HL-60/S4 treated with phorbol 12-myristate 13-acetate at 8.2 ng/mL for 4 days and 3 days (cell line): ENCODE measurements around the gene ST3GAL4.

ENCODE experiments used
- in situ Hi-C: fragments of 300-500 bp; cut with MboI; formaldehyde crosslinking; loops from 2 replicates; pipeline ENCODE4 v1.15.0; 2022; ENCODE audit warnings: low sequenced_read_pairs

ST3GAL4 gene

DNA sequence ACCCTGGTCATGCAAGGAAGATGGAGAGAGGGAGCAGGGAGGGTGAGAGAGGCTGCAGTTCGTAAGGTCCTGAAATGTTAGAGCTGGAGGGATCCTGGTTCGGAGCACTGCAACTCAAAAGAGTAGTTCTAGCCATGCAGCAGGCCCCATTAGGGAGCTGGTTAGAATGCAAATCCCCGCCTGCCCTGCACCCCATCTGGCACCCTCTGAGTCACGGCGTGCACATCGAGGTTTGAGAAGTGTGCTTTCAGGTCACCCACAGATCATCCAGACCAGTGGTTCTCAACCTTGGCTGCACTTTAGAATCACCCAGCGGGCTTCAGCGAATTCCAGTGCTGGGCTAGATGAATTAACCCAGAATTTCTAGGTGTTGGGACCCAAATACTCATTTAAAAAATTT, 48.2 kb downstream of the ST3GAL4 start:
- in situ Hi-C loops = no loop called here

GRCh38 chr11:126404367-126404766, 48.9 kb downstream of the ST3GAL4 start:
- in situ Hi-C loops = no loop called here

DNA sequence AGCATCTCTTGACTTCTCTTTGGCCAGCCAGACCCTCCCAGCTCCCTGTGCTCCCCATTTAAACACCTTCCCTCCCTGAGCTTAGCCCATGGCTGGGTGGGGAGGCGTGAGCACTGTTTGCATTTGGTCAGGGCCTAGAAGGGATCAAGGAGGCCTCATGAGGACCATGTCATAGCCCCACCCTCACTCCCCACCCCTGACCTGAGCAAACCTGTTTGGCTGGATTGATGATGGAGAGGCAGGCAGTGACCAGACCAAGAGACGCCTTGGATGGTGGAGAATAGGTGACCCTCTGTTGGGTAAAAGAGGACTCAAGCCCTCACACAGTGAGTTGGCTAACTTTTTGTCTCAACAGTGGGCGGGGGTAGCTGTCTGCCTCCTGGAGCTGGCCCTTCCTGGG, 49.9 kb downstream of the ST3GAL4 start:
- in situ Hi-C loops = no loop called here

DNA sequence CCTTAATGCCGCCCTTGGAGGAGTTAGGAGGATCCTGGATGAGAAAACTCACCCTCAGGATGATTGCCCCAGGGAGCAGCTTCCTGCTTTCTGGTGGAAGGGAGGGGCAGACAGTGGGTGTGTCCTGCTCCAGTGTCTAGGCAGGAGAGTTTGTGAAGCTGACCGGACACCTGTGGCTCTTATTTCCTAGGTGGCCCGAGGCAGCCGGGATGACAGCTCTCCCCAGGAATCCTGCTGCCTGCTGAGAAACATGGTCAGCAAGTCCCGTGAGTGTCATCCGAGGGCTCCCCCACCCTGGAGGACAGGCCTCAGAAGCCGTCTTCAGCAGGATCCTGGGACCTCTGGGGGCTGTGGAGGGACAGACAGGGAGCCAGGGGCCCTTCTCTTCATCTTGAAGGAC, 50.4 kb downstream of the ST3GAL4 start:
- in situ Hi-C loops = no loop called here

- in situ Hi-C loops = no loop called here
Observed at GRCh38 chr11:126406368-126406767, 50.9 kb downstream of the ST3GAL4 start.

GRCh38 chr11:126407101-126407521, 51.6 kb downstream of the ST3GAL4 start:
- in situ Hi-C loops = no loop called here

- in situ Hi-C loops = no loop called here
Observed at GRCh38 chr11:126407682-126408288, 52.3 kb downstream of the ST3GAL4 start.

GRCh38 chr11:126408496-126408895, 53.0 kb downstream of the ST3GAL4 start:
- in situ Hi-C loops = no loop called here

DNA sequence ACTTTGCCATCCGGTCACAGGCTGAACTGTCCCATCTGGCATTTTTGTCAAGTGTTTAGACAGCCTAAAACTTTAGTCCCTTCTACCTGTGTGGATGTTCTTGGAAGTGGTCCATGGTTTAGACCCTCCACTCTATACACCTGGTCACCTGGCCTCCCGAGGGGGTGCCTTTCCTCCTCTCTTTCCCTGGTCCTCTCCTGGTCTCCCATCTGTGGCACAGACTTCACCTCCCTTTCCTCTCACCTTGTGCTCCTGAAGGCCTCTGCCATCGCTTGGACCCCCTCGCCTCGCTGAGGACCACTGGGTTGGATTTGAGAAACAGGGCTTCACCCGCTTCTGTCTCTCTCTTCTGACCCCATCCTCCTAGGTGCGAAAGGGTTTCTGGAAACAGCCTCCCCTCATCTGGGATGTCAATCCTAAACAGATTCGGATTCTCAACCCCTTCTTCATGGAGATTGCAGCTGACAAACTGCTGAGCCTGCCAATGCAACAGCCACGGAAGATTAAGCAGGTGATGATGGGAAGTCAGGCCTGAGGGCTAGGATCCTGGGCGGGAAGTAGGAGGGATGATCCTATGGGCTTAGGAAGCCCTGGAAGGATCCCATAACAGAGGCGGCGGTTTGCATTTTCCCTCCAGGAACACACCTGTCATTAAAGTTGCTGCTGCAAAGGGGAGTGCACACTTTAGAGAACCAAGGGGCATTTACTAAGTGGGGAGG, 53.6 kb downstream of the ST3GAL4 start:
- in situ Hi-C loops = no loop called here

DNA sequence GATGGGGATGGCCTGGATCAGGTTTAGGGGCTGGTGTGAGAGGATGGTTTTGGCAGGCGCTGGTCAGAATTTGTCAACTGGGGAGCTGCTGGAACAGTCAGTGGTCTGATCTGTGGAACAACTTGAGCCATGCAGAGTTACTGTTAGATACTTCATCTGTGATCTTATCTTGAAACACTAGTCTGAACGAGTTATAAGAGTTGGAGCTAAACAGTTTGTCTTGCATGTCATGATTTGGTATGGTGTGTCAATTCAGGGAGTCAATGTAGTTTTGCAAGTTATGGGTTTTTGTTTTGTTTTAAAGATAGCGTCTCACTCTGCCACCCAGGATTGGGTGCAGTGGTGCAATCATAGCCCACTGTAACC, 54.1 kb downstream of the ST3GAL4 start:
- in situ Hi-C loops = no loop called here

GRCh38 chr11:126410649-126411048, 55.2 kb downstream of the ST3GAL4 start:
- in situ Hi-C loops = no loop called here

- in situ Hi-C loops = no loop called here
Observed at GRCh38 chr11:126411971-126412381, 56.5 kb downstream of the ST3GAL4 start.

GRCh38 chr11:126413426-126413825, 57.9 kb downstream of the ST3GAL4 start:
- in situ Hi-C loops = no loop called here

DNA sequence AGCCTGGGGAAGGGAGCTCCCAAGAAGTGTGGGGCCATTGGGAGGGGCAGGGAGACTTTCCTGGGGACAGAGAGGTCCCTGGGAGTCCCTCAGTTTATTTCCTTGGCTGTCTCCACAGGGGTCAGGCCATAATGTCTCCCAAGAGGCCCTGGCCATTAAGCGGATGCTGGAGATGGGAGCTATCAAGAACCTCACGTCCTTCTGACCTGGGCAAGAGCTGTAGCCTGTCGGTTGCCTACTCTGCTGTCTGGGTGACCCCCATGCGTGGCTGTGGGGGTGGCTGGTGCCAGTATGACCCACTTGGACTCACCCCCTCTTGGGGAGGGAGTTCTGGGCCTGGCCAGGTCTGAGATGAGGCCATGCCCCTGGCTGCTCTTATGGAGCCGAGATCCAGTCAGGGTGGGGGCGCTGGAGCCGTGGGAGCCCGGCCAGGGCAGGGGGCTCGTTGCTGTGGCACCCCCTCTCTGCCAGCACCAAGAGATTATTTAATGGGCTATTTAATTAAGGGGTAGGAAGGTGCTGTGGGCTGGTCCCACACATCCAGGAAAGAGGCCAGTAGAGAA, 58.4 kb downstream of the ST3GAL4 start:
- in situ Hi-C loops = no loop called here

GRCh38 chr11:126414615-126415014, 59.1 kb downstream of the ST3GAL4 start:
- in situ Hi-C loops = no loop called here

- in situ Hi-C loops = no loop called here
Observed at GRCh38 chr11:126415128-126415527, 59.6 kb downstream of the ST3GAL4 start.

GRCh38 chr11:126415669-126416420, 60.4 kb downstream of the ST3GAL4 start:
- in situ Hi-C loops = no loop called here

- in situ Hi-C loops = no loop called here
Observed at GRCh38 chr11:126416542-126417090, 61.1 kb downstream of the ST3GAL4 start.

DNA sequence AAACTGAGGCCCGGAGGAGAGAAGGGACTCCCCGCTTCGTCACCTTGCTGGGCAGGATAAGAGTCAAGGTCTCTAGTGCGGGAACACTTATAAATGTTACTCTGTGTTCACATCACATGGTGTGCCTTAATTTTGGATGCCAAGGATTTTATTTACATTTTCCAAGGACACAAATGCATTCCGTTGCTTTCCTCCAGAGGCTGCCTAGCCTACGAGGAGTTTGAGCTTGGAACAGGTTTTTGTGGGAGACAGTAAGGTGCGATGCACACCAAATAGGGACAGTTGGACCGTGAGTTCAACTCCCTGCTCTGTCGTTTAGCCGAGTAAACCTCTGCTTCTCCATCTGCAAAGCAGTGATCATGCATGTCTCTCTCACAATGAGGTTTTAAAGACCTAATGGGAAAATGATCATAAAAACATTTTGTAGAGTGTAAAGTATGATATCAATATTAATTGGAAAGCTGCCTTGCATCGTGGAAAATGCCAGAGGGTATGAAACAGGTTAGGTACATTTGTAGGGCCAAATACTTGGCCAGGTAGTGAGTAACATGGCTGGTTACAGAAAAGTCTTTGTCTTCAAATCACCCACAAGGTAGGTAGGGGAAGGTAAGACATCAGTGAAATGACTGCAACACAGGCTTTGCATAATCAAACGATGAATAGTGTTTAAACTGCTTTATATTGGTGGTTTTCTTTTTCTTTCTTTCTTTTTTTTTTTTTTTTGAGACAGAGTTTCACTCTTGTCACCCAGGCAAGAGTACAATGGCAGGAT, 61.8 kb downstream of the ST3GAL4 start:
- in situ Hi-C loops = no loop called here

DNA sequence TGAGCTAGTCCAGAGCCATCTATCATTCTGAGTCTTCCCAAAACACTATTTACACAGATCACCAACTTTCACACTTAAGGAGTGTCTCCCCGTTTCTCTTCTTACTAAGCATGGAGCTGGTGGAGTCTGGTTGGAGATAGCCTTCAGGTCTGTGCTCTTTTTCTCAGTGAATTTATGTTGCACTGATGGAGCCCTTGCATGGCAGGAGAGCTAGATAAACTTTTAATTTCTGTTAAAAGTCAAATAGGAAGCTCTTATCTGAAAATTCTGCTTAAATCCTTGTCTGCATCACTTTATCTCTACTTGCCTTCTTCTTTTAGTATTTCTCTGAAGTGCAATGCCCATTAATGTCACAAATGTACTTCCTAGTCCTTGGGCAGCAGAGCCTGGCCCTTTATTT, 63.4 kb downstream of the ST3GAL4 start:
- in situ Hi-C loops = no loop called here
